H1 (cell line): ENCODE measurements around the gene APOL2. TPM values are rescaled to one million over a fixed set of nuclear protein-coding genes. Genes with fewer than 3 reads are reported as not detected.
"Not testable (repeated sequence)": the region's sequence is repeated elsewhere in the genome, so short reads cannot be mapped to it uniquely, and the experiment has no call there.

Experiments
- CTCF ChIA-PET: fragments of 300-600 bp; sonication (Branson Sonifier 250); formaldehyde crosslinking; loops from one replicate; lab custom pipeline; 2021; ENCODE audit not compliant: partially characterized antibody; lab: Charles Lee
- POLR2A ChIA-PET: fragments of 300-600 bp; sonication (Branson Sonifier 250); formaldehyde crosslinking; loops from one replicate; lab custom pipeline; 2021; ENCODE audit warnings: inconsistent platforms; ENCODE audit not compliant: partially characterized antibody; lab: Charles Lee
- DNase-seq, 2 experiments: peaks; one replicate each; pipeline versions ENCODE4 v3.0.0 to v3.0.0-alpha.2; 2010 to 2022; ENCODE audit warnings: low spot score in 2 of 2, low read depth in 1 of 2, mixed read lengths in 1 of 2
- FAIRE-seq: peaks from 2 replicates; lab custom pipeline; 2011; peaks lifted over from hg19 to GRCh38; lab: Jason Lieb, UNC
- H2AFZ ChIP-seq: 2 replicates; pipeline ENCODE4 v1.8.1; 2012; ENCODE audit warnings: low read length, inconsistent platforms
- H2AK5ac ChIP-seq: 2 replicates; pipeline ENCODE4 v1.6.1; 2013; ENCODE audit warnings: low read depth, low read length
- H2BK120ac ChIP-seq: replicated peaks from 2 replicates; pipeline ENCODE3; 2013; ENCODE audit warnings: low read depth, low read length, inconsistent platforms
- H2BK12ac ChIP-seq: 2 replicates; pipeline ENCODE4 v1.6.1; 2013; ENCODE audit warnings: low read depth, low read length
- H2BK15ac ChIP-seq: 2 replicates; pipeline ENCODE4 v1.6.1; 2013; ENCODE audit warnings: low read length
- H2BK20ac ChIP-seq: 2 replicates; pipeline ENCODE4 v1.6.1; 2013; ENCODE audit warnings: low read length
- H2BK5ac ChIP-seq: 2 replicates; pipeline ENCODE4 v1.6.1; 2013; ENCODE audit warnings: low read depth, low read length
- H3K14ac ChIP-seq: 2 replicates; pipeline ENCODE4 v1.6.1; 2013; ENCODE audit warnings: inconsistent platforms; ENCODE audit not compliant: insufficient read length
- H3K18ac ChIP-seq: 2 replicates; pipeline ENCODE4 v1.6.1; 2013; ENCODE audit warnings: low read length; ENCODE audit errors: extremely low read depth
- H3K23ac ChIP-seq: 2 replicates; pipeline ENCODE4 v1.6.1; 2013; ENCODE audit warnings: inconsistent platforms; ENCODE audit not compliant: insufficient read length
- H3K23me2 ChIP-seq: 2 replicates; pipeline ENCODE4 v1.6.1; 2013; ENCODE audit warnings: low read depth, low read length
- H3K27ac ChIP-seq: 2 replicates; pipeline ENCODE4 v1.6.1; 2011; ENCODE audit warnings: low read depth, low read length, inconsistent platforms
- H3K27me3 ChIP-seq, 4 experiments: replicated peaks in 1 of 4; 1 replicate in 1 of 4; 2 replicates in 3 of 4; pipeline versions ENCODE4 v1.6.1 to v1.8.1; 2011 to 2013; ENCODE audit warnings: low read length in 3 of 4, mild to moderate bottlenecking in 3 of 4, inconsistent platforms in 2 of 4, mixed read lengths in 2 of 4, moderate library complexity in 1 of 4; ENCODE audit not compliant: control insufficient read depth in 3 of 4, insufficient read depth in 3 of 4; ENCODE audit errors: extremely low read depth in 1 of 4
- H3K36me3 ChIP-seq, 4 experiments: 2 replicates each; pipeline versions ENCODE4 v1.6.1 to v1.8.1; 2011 to 2013; ENCODE audit warnings: mild to moderate bottlenecking in 4 of 4, low read length in 3 of 4, moderate library complexity in 2 of 4, control low read depth in 1 of 4, inconsistent platforms in 1 of 4; ENCODE audit not compliant: insufficient read depth in 4 of 4, control insufficient read depth in 2 of 4
- H3K4ac ChIP-seq: replicated peaks from 2 replicates; pipeline ENCODE3; 2013; ENCODE audit warnings: low read length, low read depth, mixed read lengths, inconsistent platforms; ENCODE audit not compliant: insufficient read length
- H3K4me1 ChIP-seq, 4 experiments: replicated peaks in 1 of 4; 1 replicate in 1 of 4; 2 replicates in 3 of 4; pipeline versions ENCODE4 v1.6.1 to v1.8.1; 2011 to 2013; ENCODE audit warnings: low read length in 3 of 4, inconsistent platforms in 2 of 4, mixed read lengths in 1 of 4; ENCODE audit not compliant: insufficient read depth in 4 of 4, control insufficient read depth in 3 of 4
- H3K4me2 ChIP-seq, 2 experiments: 2 replicates each; pipeline versions ENCODE4 v1.6.1 to v1.8.1; 2011 to 2013; ENCODE audit warnings: low read depth in 2 of 2, low read length in 2 of 2, control low read depth in 1 of 2, inconsistent platforms in 1 of 2, mild to moderate bottlenecking in 1 of 2; ENCODE audit not compliant: insufficient read depth in 1 of 2
- H3K4me3 ChIP-seq, 4 experiments: fragments of 200-600, 300-600 bp in 1 of 4; sonication (generic), shearing (Covaris generic), sonication (Bioruptor Twin) in 1 of 4; 2 replicates each; pipeline versions ENCODE4 v1.5.1 to v1.8.1; 2011 to 2016; ENCODE audit warnings: low read length in 4 of 4, low read depth in 3 of 4, control low read depth in 2 of 4, inconsistent platforms in 2 of 4, mild to moderate bottlenecking in 2 of 4, mixed read lengths in 1 of 4, moderate library complexity in 1 of 4; ENCODE audit not compliant: insufficient read depth in 2 of 4; ENCODE audit errors: extremely low read depth in 1 of 4
- H3K56ac ChIP-seq: replicated peaks from 2 replicates; pipeline ENCODE3; 2013; ENCODE audit warnings: low read depth, mild to moderate bottlenecking, mixed read lengths, low read length, inconsistent platforms; ENCODE audit not compliant: insufficient read length
- H3K79me1 ChIP-seq: 2 replicates; pipeline ENCODE4 v1.6.1; 2013; ENCODE audit warnings: low read depth, low read length, control low read depth
- H3K79me2 ChIP-seq, 2 experiments: 2 replicates each; pipeline versions ENCODE4 v1.6.1 to v1.8.1; 2012 to 2013; ENCODE audit warnings: low read length in 2 of 2, mild to moderate bottlenecking in 2 of 2, inconsistent platforms in 1 of 2; ENCODE audit not compliant: insufficient read depth in 2 of 2, control insufficient read depth in 1 of 2
- H3K9ac ChIP-seq, 4 experiments: replicated peaks in 1 of 4; 1 replicate in 1 of 4; 2 replicates in 3 of 4; pipeline versions ENCODE4 v1.6.1 to v1.8.1; 2011 to 2013; ENCODE audit warnings: low read depth in 3 of 4, low read length in 3 of 4, control low read depth in 2 of 4, mild to moderate bottlenecking in 2 of 4, moderate library complexity in 2 of 4, inconsistent platforms in 1 of 4; ENCODE audit errors: extremely low read depth in 1 of 4
- H3K9me3 ChIP-seq, 2 experiments: 2 replicates each; pipeline versions ENCODE4 v1.6.1 to v1.8.1; 2012 to 2013; ENCODE audit warnings: mild to moderate bottlenecking in 2 of 2, moderate library complexity in 2 of 2, control low read depth in 1 of 2, inconsistent platforms in 1 of 2, low read depth in 1 of 2, low read length in 1 of 2, mixed read lengths in 1 of 2; ENCODE audit not compliant: insufficient read depth in 2 of 2
- H4K20me1 ChIP-seq, 2 experiments: replicated peaks in 1 of 2; 2 replicates each; pipeline versions ENCODE3 to v1.8.1; 2011 to 2013; ENCODE audit warnings: inconsistent platforms in 2 of 2, low read length in 2 of 2, mild to moderate bottlenecking in 1 of 2; ENCODE audit not compliant: insufficient read depth in 2 of 2, control insufficient read depth in 1 of 2
- H4K5ac ChIP-seq: 2 replicates; pipeline ENCODE4 v1.6.1; 2013; ENCODE audit warnings: low read length, low read depth, mixed read lengths, inconsistent platforms; ENCODE audit not compliant: insufficient read length
- H4K8ac ChIP-seq: 2 replicates; pipeline ENCODE4 v1.8.0; 2013; ENCODE audit warnings: mild to moderate bottlenecking, moderate library complexity, low read length, inconsistent platforms; ENCODE audit not compliant: insufficient read depth; ENCODE audit errors: extremely low read depth
- H4K91ac ChIP-seq: replicated peaks from 2 replicates; pipeline ENCODE3; 2013; ENCODE audit warnings: low read length, mixed read lengths, inconsistent platforms; ENCODE audit not compliant: insufficient read length
- EP300 ChIP-seq, 2 experiments: IDR thresholded peaks; 1 replicate in 1 of 2; 2 replicates in 1 of 2; pipeline ENCODE4 v1.6.1; 2011 to 2012; ENCODE audit warnings: low read depth in 2 of 2, low read length in 2 of 2, mild to moderate bottlenecking in 2 of 2, borderline replicate concordance in 1 of 2, inconsistent platforms in 1 of 2, moderate library complexity in 1 of 2
- WGBS, 2 experiments: shearing (Covaris generic) in 1 of 2; methylation state at CpG; one replicate each; pipeline versions ENCODE4 v1.1.6 to v1.1.7; 2013 to 2015; ENCODE audit warnings: low lambda C conversion rate in 2 of 2, mixed read lengths in 2 of 2, inconsistent platforms in 1 of 2, low coverage in 1 of 2, missing lambda C conversion rate in 1 of 2; ENCODE audit not compliant: insufficient replicate concordance in 2 of 2, insufficient coverage in 1 of 2, insufficient read length in 1 of 2; ENCODE audit errors: extremely low coverage in 1 of 2, missing lambda C conversion rate in 1 of 2; 5-methylcytosine and 5-hydroxymethylcytosine counted together
- polyA plus RNA-seq, 7 experiments: library from polyadenylated mRNA; depleted of rRNA in 3 of 7; stranded (reverse) in 5 of 7; unstranded in 2 of 7; fragments of >200 nt in 5 of 7; fragments of 200-250 nt in 2 of 7; gene quantifications; 1 replicate in 5 of 7; 2 replicates in 1 of 7; 4 replicates in 1 of 7; pipeline versions ENCODE4 v1.2.1 to v1.2.3, GENCODE V29; 2011 to 2013; ENCODE audit warnings: missing spikeins in 2 of 7, mixed read lengths in 2 of 7
- total RNA-seq: library from RNA; stranded (reverse); fragmentation: NEBNext Ultra II Directional; extraction: Animal tissue kit (Norgen Biotek cat#: 25700); gene quantifications from 2 replicates; pipeline ENCODE4 v1.2.1, GENCODE V29; 2021

The APOL2 gene
- total and polyA plus RNA-seq, 2 of the 8 experiments (the other 6 are each of a cell fraction or from before 2014, with no cell fraction given), result 8.1 to 11.0 TPM

DNA sequence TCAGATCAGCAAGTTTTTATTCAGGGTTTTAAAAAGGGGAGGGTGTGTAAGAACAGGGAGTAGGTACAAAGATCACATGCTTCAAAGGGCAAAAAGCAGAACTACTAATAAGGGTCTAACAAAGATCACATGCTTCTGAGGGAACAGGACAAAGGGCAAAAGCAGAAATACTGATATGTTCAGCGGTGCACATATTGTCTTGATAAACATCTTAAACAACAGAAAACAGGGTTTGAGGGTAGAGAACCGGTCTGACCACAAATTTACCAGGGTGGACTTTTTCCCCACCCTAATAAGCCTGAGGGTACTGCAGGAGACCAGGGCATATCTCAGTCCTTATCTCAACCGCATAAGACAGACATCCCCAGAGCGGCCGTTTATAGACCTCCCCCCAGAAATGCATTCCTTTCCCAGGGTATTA is 29.8 kb downstream of the APOL2 start:
- H2AFZ ChIP-seq, H4K20me1 ChIP-seq, H3K4me3 ChIP-seq, H3K23ac ChIP-seq, H3K27me3 ChIP-seq, H2BK12ac ChIP-seq, H3K4ac ChIP-seq, H3K9ac ChIP-seq, H3K4me1 ChIP-seq, H2BK120ac ChIP-seq, H4K8ac ChIP-seq, POLR2A ChIA-PET, H3K79me2 ChIP-seq, H3K27ac ChIP-seq, H2BK15ac ChIP-seq, H4K91ac ChIP-seq, H2BK5ac ChIP-seq, H3K9me3 ChIP-seq, H3K79me1 ChIP-seq, H3K56ac ChIP-seq, FAIRE-seq, H3K4me2 ChIP-seq, H4K5ac ChIP-seq, H3K23me2 ChIP-seq, H3K18ac ChIP-seq, H2AK5ac ChIP-seq, H2BK20ac ChIP-seq, DNase-seq, H3K14ac ChIP-seq, H3K36me3 ChIP-seq: not testable (repeated sequence)
- 92% methylated on average over 5 of the region's 5 CpGs; no CpG with 5 or more reads in 1 of the 2 experiments for WGBS, 2 experiments
- CTCF ChIA-PET, result interaction anchor here (1.5 to 1.6 kb wide), 2 partner anchors 11 to 17 kb away, joined by 4 to 7 read pairs; no protein-coding TSS in a partner anchor
- peak in 1 of 2 experiments; percentile 51; a peak in 1 of 3 replicates for TF ChIP-seq EP300 (IDR thresholded peaks at IDR 0.05; ENCODE audit: borderline replicate concordance in 1 of 2, low read depth in 2 of 2, low read length in 2 of 2)
